ENCODE results near the gene RALGPS1.

The RALGPS1 gene

DNA sequence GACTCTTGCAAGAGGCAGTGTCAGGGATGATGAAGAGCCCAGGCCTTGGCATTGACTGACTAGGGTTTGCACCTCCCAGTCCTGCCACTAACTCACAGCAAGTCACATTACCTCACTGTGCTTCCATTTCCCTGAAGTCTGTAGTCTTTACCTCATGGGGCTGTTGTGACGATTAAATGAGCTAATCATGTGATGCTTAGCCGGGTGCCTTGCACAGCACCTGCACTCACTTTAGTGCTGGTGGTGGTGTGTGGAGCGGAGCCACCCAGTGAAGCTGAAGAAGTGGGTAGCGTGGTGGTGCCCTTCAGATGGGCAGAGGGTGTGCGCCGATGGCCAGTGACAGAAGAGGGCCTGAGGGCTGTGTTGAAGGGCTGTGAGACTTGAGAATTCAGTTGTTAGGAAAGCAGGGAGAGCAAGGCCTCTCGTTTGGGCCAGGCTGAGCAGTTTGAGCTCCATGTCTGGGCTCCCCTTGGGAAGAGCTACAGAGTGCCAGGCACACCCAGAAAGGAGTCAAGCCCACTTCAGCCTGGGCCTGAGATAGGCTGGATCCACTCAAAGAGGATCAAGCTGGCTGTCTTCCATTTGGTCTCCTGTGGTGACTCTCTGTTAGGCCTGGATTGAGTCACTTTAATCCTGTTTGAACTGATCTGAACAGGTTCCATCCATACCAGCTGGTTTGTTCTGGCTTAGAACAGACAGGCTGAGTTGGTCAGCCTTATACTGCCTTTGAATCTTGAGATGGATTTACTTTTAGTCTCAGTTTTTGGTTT, 42.5 kb downstream of the RALGPS1 start:
- peak; percentile 40 for DNase-seq

DNA sequence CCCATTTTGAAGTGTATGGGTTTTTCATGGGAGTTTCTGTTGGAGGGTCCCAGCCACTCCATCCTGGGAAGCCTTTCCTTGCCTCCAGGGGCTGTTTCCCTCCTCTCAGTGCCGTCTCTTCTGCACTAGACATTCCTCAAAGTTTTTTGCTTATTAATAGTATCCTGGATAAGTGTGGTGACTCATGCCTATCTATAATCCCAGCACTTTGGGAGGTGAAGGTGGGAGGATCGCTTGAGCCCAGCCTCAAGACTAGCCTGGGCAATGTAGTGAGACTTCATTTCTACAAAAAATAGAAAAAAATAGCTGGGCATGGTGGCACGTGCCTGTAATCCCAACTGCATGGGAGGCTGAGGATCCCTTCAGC, 43.1 kb downstream of the RALGPS1 start:
- no peak for DNase-seq

DNA sequence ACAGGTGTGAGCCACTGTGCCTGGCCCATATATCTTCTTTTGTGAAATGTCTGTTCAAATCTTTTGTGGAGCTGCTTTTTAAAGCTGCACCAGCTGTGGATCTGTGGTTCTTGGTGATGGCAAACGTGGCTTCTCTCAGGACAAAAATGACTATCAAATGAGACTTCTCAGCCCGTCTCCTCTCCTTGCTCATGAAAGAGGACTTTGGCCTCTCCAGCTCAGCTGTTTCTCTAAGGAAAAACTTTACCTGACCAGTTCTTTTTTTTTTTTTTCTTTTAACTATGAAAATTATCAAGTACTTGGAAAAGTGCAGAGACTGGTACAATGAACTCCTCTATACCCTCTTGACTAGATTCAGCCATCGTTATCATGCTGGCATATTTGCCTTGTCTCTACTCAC, 44.8 kb downstream of the RALGPS1 start:
- DNase-seq: no peak

- no peak for DNase-seq
Measured at GRCh38 chr9:126959917-126960316, 45.3 kb downstream of the RALGPS1 start.

DNA sequence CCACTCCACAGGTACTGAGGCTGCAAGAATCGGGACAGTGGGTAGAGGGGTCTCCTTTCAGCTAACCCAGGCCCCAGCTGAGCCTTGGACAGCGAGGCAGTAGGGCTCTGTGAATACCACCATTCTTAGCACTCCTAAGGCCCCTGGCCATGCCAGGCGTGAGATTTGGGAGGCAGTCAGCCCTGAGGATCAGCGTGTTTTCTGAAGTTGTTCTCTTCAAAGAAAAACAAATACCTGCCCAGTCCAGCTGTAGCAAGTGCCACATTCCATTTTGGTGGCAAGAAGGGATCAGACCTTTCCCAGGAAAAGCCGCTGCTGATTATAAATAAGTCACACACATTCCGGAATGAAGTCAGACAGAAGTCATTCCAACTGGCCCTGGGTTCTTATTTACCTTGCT, 47.8 kb downstream of the RALGPS1 start:
- no peak for DNase-seq

GRCh38 chr9:126965077-126965476, 50.5 kb downstream of the RALGPS1 start:
- no peak for DNase-seq

DNA sequence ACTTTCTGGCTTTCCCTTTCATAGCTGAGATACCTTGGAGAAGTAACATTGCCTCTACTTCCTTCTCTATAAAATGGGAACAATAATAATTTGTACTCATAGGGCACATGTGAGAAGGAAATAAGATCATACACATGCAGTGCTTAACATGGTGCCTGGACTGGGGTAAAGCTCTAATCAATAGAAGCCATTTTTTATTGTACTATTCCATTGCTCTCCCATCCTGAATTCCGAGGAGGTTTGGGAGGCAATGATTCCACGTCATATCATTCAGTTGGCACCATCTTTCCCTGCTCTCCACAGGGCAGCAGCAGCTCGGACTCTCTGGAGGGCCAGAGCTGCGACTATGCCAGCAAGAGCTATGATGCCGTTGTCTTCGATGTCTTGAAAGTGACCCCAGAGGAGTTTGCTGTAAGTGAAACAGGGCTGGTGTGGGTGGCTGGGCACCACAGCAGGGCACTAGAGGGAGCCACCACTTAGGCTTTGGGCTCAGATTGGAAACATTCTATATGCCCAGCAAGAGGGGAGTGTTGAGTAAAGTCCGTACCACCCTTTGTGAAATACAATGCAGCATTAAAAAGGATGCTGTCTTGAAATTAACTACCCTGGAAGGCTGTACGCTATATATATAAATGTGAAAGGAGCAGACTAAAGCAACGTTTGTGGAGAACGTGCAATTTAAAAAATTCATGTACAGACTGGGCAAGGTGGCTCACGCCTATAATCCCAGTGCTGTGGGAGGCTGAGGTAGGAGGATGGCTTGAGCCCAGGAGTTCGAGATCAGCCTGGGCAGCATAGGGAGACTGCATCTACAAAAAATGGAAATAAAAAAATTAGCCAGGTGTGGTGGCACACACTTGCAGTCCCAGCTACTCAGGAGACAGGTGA, 51.2 kb downstream of the RALGPS1 start:
- peak; percentile 18 for DNase-seq

DNA sequence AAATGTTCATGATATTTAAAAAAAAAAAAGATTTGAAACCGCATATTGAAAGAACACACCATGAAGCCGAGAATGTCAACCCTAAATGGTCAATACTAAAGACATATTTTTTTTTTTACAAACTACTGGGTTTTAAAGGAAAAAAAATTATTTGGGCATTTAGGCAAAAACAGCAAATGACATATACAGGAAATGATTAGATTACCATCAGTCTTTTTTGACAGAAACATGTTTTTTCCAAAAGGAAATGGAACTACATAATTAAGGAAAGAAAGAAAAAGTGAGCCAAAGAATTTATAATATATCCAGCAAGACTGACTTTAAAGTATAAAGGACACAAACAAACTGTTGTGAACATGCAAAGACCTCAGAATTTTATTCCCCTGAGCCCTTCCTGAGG, 56.7 kb downstream of the RALGPS1 start:
- no peak for DNase-seq

- DNase-seq: no peak
Measured at GRCh38 chr9:126973651-126974529, 59.3 kb downstream of the RALGPS1 start.

DNA sequence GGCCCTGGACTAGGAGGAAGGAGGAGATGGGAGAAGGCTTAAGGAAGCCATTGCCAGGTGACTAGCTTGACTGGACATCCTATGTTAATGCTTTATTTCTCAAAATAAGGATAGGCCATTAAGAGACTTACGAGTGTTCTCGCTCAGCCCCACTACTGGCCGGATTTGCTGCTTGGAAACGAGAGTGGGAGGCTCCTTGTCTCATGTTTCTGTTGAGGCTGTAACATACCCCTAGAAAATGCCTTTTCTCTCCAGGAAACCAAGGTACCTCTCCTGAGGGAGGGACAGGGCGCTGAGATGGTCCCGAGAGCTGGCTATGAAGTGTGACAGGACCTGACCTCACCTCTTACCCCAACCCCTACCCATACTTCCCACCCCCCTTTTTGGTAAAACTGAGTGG, 60.0 kb downstream of the RALGPS1 start:
- DNase-seq: no peak

DNA sequence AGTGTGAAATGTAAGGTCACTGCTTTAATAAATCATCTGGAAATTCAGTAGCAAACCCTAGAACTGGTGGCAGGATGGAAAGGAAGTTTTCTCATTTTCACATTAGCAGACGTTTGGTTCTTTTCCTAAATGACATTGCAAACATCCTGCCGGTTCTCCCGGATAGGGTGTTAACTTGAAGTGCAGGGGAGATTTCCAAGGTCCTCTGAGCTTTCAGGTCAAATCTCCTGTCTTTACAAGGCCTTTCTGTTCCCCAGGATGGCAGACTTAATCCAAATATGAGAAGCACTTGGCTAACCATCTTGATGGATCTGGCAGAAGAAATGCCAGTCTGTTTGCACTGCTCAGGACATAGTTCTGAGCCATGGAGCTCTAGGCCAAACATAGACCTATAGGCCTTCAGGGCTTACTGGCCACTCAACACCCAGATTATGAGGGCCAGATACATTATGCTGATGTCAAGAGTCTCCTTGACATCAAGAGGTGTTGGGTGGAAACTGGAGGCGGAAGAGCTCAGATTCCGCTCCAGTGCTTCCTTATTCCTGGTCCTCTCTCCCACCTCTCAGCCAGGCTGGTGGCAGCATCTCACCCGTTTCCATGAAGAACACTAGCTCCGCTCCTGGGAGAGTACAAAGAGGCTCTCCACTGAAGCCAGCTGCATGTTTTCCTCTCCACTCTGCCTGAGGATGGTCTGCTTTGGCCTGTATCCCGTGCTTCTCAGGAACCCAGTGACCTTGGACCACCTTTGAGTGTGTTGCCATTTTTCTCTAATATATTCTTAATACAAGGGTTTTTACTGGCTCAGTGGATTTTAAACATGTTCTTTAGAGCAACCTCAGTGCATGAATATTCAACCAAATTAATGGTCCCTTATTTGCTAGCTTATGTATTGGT, 61.0 kb downstream of the RALGPS1 start:
- no peak for DNase-seq

GRCh38 chr9:126979461-126979860, 64.9 kb downstream of the RALGPS1 start:
- peak; percentile 21 for DNase-seq

DNA sequence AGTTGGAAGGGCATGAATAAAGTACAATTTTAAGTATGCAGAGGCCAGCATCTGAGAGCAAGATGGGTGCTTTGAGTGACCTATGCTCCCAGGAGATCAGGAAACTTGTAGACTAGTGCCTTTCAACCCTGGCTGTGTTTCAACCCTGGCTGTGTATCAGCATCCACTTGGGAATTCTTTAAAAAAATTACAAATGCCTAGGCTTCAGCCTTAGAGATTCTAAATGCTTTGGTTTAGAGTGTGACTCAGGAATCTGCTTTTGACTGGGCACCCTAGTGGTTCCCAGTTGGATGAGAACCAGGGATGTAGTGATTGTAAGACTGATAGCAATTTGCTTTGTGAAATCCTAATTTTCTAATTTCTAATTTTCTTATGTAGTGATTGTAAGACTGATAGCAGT, 65.6 kb downstream of the RALGPS1 start:
- no peak for DNase-seq

GRCh38 chr9:126981218-126981617, 66.6 kb downstream of the RALGPS1 start:
- DNase-seq: no peak

DNA sequence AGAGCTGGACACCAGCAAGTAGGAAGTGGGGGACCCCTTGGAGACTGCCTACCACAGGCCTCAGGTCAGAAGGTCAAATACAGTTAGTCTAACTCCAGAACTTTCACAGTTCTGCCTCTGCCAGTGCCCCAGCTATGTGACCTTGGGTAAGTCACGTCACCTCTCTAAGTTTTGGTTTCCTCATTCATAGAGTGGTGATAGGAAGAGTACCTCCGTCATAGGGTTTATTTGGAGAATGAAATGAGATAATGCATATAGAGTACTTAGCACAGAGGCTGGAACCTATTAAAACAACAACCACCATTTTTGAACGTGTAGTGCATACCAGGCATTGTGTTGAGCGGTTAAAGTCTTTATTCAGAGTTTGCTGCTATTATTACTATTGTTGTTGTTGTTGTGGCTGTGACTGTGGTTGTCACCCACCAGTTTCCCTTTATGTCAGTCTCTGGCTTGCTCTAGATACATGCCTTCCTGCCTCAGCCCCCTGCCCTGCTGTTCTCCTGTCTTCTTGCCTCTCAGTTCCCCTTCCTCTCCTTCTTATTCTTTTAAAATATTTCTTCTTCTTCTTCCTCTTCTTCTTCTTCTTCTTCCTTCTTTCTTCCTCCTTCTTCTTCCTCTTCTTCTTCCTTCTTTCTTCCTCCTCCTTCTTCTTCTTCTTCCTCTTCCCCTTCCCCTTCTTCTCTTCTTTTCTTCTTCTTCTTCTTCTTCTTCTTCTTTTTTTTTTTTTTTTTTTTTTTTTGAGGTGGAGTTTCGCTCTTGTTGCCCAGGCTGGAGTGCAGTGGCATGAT, 67.8 kb downstream of the RALGPS1 start:
- no peak for DNase-seq

GRCh38 chr9:126983767-126984166, 69.2 kb downstream of the RALGPS1 start:
- no peak for DNase-seq

- DNase-seq: no peak
Measured at GRCh38 chr9:126984969-126985368, 70.4 kb downstream of the RALGPS1 start.

GRCh38 chr9:126985870-126986498, 71.4 kb downstream of the RALGPS1 start:
- peak; percentile 55 for DNase-seq

DNA sequence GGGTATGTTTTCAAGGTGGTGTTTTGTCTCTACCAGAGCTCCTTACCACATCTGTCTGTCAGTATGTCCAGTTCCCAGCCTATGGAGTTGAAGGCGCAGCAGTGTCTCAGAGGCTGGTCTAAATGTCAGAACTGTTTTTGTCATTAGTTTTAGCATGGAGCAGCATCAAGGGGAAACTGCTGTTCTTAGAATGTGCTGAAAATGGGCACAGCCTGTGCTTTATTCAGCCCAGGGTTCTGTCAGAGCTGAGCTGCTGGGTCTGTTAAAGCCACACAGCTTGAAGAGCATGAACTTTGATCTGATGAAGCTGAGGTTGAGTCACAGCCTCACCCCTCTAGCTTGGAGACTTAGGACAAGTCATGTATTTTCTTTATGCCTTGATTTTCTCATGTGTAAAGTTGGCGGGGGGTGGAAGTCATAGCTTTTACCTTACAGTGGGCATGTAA, 71.9 kb downstream of the RALGPS1 start:
- DNase-seq: no peak

DNA sequence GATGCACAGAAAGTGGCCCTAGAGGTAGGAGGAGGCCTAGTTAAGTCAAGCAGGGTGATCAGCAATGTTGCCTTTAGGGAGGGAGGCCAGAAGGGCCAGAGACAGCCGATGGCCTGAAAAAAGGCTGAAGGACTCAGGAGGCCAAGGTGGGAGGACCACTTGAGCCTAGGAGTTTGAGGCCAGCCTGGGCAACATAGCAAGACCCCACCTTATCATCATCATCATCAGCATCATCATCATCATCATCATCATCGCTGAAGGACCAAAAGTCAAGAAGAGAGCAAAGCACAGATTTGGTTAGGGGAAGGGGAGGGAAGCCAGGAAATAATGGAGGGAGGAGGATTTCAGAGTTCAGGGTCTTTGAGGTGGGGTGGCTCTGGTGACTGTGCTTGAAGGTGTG, 74.3 kb downstream of the RALGPS1 start:
- DNase-seq: no peak

Data from NCI-H1092 (cell line).